DND-41 (cell line): ENCODE data around the gene RGL1.

ENCODE experiments used
- ATAC-seq: fragments of 200-7000 bp; cut with Tn5 transposase; 3 replicates; pipeline ENCODE4 v1.9.1; 2021; ENCODE audit warnings: low read depth; ENCODE audit not compliant: insufficient read depth
- DNase-seq: peaks from one replicate; pipeline ENCODE4 v3.0.0-alpha.2; 2020
- H2AFZ ChIP-seq: 2 replicates; pipeline ENCODE4 v1.6.0; 2012; ENCODE audit warnings: low read depth, low read length
- H3K27ac ChIP-seq: 2 replicates; pipeline ENCODE4 v1.5.1; 2012; ENCODE audit warnings: low read length, inconsistent platforms
- H3K27me3 ChIP-seq: fragments of 200-600 bp; sonication (generic); 2 replicates; pipeline ENCODE4 v1.6.0; 2012; ENCODE audit warnings: low read length, mild to moderate bottlenecking, inconsistent platforms; ENCODE audit not compliant: insufficient read depth, poor library complexity
- H3K36me3 ChIP-seq: 2 replicates; pipeline ENCODE4 v1.5.1; 2012; ENCODE audit warnings: low read length, inconsistent platforms; ENCODE audit not compliant: insufficient read depth
- H3K4me1 ChIP-seq: 2 replicates; pipeline ENCODE4 v1.5.1; 2012; ENCODE audit warnings: mild to moderate bottlenecking, low read length; ENCODE audit not compliant: insufficient read depth
- H3K4me2 ChIP-seq: 2 replicates; pipeline ENCODE4 v1.6.0; 2012; ENCODE audit warnings: mild to moderate bottlenecking, moderate library complexity, low read length, inconsistent platforms; ENCODE audit not compliant: insufficient read depth
- H3K4me3 ChIP-seq, 2 experiments: fragments of 200-600 bp in 1 of 2; shearing (Covaris generic) in 1 of 2; 2 replicates each; pipeline ENCODE4 v1.5.1; 2012 to 2016; ENCODE audit warnings: inconsistent platforms in 2 of 2, low read length in 2 of 2, mild to moderate bottlenecking in 2 of 2, low read depth in 1 of 2, moderate library complexity in 1 of 2
- H3K79me2 ChIP-seq: 2 replicates; pipeline ENCODE4 v1.6.0; 2012; ENCODE audit warnings: low read length, inconsistent platforms; ENCODE audit not compliant: insufficient read depth
- H3K9ac ChIP-seq: 2 replicates; pipeline ENCODE4 v1.6.0; 2012; ENCODE audit warnings: low read depth, mild to moderate bottlenecking, inconsistent platforms, low read length, moderate library complexity
- H3K9me3 ChIP-seq: 2 replicates; pipeline ENCODE4 v1.5.1; 2012; ENCODE audit warnings: low read length, moderate library complexity, mild to moderate bottlenecking, inconsistent platforms; ENCODE audit not compliant: insufficient read depth, severe bottlenecking
- H4K20me1 ChIP-seq: 2 replicates; pipeline ENCODE4 v1.6.0; 2012; ENCODE audit warnings: low read length; ENCODE audit not compliant: insufficient read depth
- EZH2 ChIP-seq: IDR thresholded peaks from 3 replicates; pipeline ENCODE4 v1.6.1; 2012; ENCODE audit warnings: borderline replicate concordance, low read depth, mild to moderate bottlenecking, moderate library complexity, low read length, inconsistent platforms; ENCODE audit not compliant: severe bottlenecking
- TF ChIP-seq, protein P1 (sequence below): IDR thresholded peaks from 2 replicates; pipeline ENCODE4 v1.5.1; 2012; ENCODE audit warnings: borderline replicate concordance, low read length, moderate library complexity, mild to moderate bottlenecking; ENCODE audit not compliant: poor library complexity, severe bottlenecking; ENCODE audit errors: extremely low read depth

Gene RGL1

DNA sequence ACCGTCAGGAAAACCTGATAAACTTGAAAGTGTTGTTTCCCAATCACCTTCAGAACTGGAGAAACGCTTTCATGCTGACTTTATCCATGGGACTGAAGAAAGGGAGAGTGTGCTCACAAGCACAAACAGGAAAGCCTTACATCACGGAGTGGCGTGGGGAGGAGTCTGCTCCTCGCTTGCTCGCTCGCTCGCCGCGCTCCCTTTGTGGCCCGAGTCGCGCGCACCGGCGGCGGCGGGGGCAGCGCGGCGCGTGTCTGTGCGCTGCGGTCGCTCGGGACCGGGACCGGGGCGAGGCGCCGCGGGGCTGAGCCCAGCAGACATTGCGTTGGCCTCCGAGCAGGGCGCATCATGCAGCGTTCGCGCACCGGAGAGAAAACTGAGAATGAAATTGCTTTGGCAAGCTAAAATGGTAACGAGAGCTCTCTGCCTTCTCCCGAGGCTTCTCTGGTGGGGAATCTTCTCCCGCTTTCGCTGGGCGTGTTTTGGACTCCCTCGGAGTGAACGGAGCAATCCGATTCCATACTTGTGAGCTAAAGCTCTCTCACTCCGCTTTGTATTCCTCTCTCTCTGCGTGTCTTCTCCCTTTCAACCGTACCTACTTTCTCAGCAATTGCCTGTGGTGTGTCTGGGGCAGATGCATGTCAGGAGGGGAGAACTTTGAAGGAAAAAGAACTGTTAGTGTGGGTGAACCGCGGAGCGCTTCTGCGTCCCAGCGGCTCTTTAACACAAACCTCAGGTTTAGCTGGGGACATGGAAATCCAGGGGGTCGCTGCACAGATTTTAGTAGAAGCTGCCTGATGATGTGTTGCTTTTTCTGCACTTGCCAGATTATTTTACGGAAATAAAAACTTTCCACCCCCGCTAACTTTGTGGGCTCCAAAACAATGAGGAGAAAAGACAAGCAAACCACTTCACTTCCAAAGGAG lies at the start of gene RGL1:
Gene RGL1, plus strand, starts transcription at position 205 of the 926 bp plus-strand sequence. Its CDS starts 178 bp downstream, at position 383.
- Histone ChIP-seq H4K20me1 (no peaks in the 10 kb centered on the region), H3K4me3 (no peak within 1 kb of the TSS), H3K36me3 (no peaks in the 10 kb centered on the region), H2AFZ (no peak within 1 kb of the TSS), H3K27ac (no peak within 1 kb of the TSS), H3K9me3 (no peaks in the 10 kb centered on the region), H3K9ac (no peak within 1 kb of the TSS), H3K27me3 (no peaks in the 10 kb centered on the region), H3K4me1 (no peaks in the 10 kb centered on the region), H3K4me2 (no peak within 1 kb of the TSS), H3K79me2 (no peaks in the 10 kb centered on the region)
- no peak for ATAC-seq
- TF ChIP-seq EZH2, result no peak
- TF ChIP-seq, protein P1, sequence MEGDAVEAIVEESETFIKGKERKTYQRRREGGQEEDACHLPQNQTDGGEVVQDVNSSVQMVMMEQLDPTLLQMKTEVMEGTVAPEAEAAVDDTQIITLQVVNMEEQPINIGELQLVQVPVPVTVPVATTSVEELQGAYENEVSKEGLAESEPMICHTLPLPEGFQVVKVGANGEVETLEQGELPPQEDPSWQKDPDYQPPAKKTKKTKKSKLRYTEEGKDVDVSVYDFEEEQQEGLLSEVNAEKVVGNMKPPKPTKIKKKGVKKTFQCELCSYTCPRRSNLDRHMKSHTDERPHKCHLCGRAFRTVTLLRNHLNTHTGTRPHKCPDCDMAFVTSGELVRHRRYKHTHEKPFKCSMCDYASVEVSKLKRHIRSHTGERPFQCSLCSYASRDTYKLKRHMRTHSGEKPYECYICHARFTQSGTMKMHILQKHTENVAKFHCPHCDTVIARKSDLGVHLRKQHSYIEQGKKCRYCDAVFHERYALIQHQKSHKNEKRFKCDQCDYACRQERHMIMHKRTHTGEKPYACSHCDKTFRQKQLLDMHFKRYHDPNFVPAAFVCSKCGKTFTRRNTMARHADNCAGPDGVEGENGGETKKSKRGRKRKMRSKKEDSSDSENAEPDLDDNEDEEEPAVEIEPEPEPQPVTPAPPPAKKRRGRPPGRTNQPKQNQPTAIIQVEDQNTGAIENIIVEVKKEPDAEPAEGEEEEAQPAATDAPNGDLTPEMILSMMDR, result no peak
- DNase-seq, result no peak

DNA sequence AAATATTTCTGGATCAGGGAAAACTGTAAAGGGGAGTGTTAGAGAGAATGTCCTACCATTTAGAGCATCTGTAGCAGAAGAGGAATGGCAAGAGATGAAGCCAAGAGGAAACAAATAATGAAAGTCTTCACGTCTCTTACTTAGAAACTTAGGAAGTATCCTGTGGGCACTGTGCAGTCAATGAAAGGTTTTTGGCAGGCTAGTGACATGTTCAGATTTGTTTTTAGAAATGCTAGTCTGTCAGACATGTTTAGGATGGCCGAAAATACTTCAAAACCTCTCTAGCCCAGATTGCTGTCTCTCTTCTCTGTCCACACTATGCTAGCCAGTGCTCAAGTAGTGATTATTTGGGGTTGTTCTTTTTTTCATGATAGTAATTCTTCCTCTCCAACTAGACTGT lies 48.6 kb upstream of the RGL1 start:
- TF ChIP-seq EZH2, result no peak
- TF ChIP-seq, protein P1, result no peak
- H3K36me3 ChIP-seq, result no peaks in the 10 kb centered on the region
- no peaks in the 10 kb centered on the region for H3K79me2 ChIP-seq
- H3K27me3 ChIP-seq, result no peaks in the 10 kb centered on the region
- ATAC-seq (no peak), DNase-seq (no peak)
- no peaks in the 10 kb centered on the region for H4K20me1 ChIP-seq
- H3K4me3 ChIP-seq, result no peak overlapping the region
- H3K4me1 ChIP-seq, result no peaks in the 10 kb centered on the region
- no peak overlapping the region for H3K9ac ChIP-seq
- H2AFZ ChIP-seq, result no peak overlapping the region
- H3K27ac ChIP-seq, result no peak overlapping the region
- H3K4me2 ChIP-seq, result no peak overlapping the region
- no peaks in the 10 kb centered on the region for H3K9me3 ChIP-seq

DNA sequence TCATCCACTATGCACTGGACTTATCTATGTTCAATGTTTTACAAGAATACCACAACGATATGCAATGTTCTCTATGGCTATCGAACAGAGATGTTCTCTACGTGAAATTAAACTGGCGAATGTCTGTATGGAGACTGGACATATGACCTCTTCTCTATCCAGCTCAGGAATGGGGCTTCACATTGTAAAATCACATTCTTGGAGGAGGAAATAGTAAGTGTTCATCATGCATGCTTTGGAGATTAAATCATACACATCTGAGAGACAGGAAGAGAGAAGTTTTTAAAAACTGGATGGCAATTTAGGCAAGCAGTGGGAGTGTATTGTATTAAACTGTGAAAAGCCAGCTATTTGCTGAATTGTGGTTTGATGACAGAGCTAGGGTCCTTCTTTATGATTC lies 47.9 kb upstream of the RGL1 start:
- ATAC-seq (no peak), DNase-seq (no peak)
- H3K27ac ChIP-seq, result no peak overlapping the region
- H3K36me3 ChIP-seq, result no peaks in the 10 kb centered on the region
- no peak for TF ChIP-seq EZH2
- TF ChIP-seq, protein P1, result no peak
- no peaks in the 10 kb centered on the region for H3K79me2 ChIP-seq
- no peak overlapping the region for H3K4me2 ChIP-seq
- no peaks in the 10 kb centered on the region for H3K27me3 ChIP-seq
- no peaks in the 10 kb centered on the region for H3K9me3 ChIP-seq
- H3K4me1 ChIP-seq, result no peaks in the 10 kb centered on the region
- H2AFZ ChIP-seq, result no peak overlapping the region
- H4K20me1 ChIP-seq, result no peaks in the 10 kb centered on the region
- no peak overlapping the region for H3K4me3 ChIP-seq
- no peak overlapping the region for H3K9ac ChIP-seq
